Measurements from ENCODE around the gene RPS6KB1.
"Not testable (repeated sequence)": the region's sequence is repeated elsewhere in the genome, so short reads cannot be mapped to it uniquely, and the experiment has no call there.

The RPS6KB1 gene

DNA sequence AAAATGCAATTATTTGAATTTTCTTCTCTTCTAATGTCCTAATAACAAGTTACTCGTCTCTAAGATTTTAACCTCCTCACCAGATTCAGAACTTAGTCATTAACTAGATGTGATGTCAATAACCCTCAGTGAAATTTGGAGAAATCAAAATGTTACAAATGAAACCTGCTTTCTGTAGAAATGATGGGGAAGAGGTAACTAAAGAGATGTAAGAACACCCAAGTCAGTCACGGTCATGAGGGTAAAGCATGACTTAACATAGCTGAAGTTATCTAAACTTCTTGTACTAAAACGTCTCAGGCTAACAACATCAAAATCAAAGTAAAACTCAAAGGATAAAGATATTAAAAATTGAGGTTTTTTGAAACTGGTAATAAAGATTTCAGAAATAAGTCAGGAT lies 61.9 kb downstream of the RPS6KB1 start:
- H3K36me3 ChIP-seq (ENCODE audit: insufficient read depth) = no peaks in the 10 kb centered on the region
- TF ChIP-seq, protein P1, sequence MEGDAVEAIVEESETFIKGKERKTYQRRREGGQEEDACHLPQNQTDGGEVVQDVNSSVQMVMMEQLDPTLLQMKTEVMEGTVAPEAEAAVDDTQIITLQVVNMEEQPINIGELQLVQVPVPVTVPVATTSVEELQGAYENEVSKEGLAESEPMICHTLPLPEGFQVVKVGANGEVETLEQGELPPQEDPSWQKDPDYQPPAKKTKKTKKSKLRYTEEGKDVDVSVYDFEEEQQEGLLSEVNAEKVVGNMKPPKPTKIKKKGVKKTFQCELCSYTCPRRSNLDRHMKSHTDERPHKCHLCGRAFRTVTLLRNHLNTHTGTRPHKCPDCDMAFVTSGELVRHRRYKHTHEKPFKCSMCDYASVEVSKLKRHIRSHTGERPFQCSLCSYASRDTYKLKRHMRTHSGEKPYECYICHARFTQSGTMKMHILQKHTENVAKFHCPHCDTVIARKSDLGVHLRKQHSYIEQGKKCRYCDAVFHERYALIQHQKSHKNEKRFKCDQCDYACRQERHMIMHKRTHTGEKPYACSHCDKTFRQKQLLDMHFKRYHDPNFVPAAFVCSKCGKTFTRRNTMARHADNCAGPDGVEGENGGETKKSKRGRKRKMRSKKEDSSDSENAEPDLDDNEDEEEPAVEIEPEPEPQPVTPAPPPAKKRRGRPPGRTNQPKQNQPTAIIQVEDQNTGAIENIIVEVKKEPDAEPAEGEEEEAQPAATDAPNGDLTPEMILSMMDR (conservative IDR thresholded peaks at IDR 0.05; ENCODE audit: low read depth, low read length) = no peak
- H3K27ac ChIP-seq = no peak overlapping the region

DNA sequence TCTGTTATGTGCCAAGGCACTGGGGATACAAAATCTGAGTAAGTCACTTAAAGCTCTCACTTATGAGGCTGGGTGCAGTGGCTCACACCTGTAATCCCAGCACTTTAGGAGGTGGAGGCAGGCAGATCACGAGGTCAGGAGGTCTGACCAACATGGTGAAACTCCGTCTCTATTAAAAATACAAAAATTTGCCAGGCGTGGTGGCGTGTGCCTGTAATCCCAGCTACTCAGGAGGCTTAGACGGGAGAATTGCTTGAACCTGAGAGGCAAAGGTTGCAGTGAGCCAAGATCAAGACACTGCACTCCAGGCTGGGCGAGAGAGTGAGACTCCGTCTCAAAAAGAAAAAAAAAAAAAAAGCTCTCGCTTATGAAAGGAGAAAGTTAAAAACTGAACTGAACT lies 66.7 kb downstream of the RPS6KB1 start:
- H3K27ac ChIP-seq; H3K36me3 ChIP-seq (ENCODE audit: insufficient read depth); H3K4me2 ChIP-seq; H4K20me1 ChIP-seq (ENCODE audit: insufficient read depth); H2AFZ ChIP-seq (ENCODE audit: low read depth); H3K9ac ChIP-seq; H3K27me3 ChIP-seq (ENCODE audit: insufficient read depth, low read depth); H3K79me2 ChIP-seq (ENCODE audit: insufficient read depth, low read depth); H3K4me3 ChIP-seq (IDR thresholded peaks at IDR 0.05; ENCODE audit: insufficient read depth, low read depth, low read length): not testable (repeated sequence)
- peaks cover 15% of the 10 kb centered on the region for H3K4me1 ChIP-seq (ENCODE audit: low read depth, poor library complexity, severe bottlenecking)

More for the DNA sequence above, 61.9 kb downstream of the RPS6KB1 start:
- Histone ChIP-seq H3K4me3 (IDR thresholded peaks at IDR 0.05; ENCODE audit: insufficient read depth, low read depth, low read length) (no peak overlapping the region), H2AFZ (ENCODE audit: low read depth) (no peak overlapping the region), H3K4me2 (no peak overlapping the region), H3K79me2 (ENCODE audit: insufficient read depth, low read depth) (no peaks in the 10 kb centered on the region), H3K9ac (no peak overlapping the region), H4K20me1 (ENCODE audit: insufficient read depth) (no peaks in the 10 kb centered on the region), H3K4me1 (ENCODE audit: low read depth, poor library complexity, severe bottlenecking) (no peaks in the 10 kb centered on the region), H3K27me3 (ENCODE audit: insufficient read depth, low read depth) (no peaks in the 10 kb centered on the region)

DNA sequence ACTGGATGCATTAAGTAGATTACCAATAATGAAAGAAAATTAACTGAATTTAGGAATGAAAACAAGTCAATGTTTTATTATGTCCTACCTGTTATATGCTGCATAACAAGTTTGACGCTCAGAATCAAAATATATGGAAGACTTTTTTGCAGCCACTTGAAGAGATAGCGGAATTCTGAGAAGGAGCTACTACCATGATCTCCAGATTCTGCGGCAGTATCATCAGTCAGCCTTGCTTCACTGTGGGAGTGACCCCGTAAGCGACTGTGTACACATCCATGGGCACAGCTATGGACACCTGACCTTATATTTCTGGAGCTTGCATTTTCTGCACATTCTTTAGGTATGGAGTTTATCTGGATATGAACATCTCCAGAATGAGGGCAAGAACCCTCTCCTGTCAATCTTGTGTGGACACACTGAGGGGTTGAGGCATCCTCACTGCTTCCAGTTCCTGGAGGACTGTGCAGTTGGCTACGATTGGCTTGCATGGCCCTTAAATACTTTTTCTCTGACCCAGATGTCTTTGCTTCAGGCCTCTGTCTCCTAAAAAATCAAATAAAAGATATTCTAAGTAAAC lies 69.9 kb downstream of the RPS6KB1 start:
- TF ChIP-seq, protein P1 (conservative IDR thresholded peaks at IDR 0.05; ENCODE audit: low read depth, low read length) = no peak
- H3K9ac ChIP-seq = peak overlapping the region; percentile 60; the same call in 1 of the 2 replicates
- no peaks in the 10 kb centered on the region for H4K20me1 ChIP-seq (ENCODE audit: insufficient read depth)
- H2AFZ ChIP-seq (ENCODE audit: low read depth) = no peak overlapping the region
- H3K27ac ChIP-seq = no peak overlapping the region; the same call in 1 of the 2 replicates
- H3K27me3 ChIP-seq (ENCODE audit: insufficient read depth, low read depth) = no peaks in the 10 kb centered on the region
- H3K4me1 ChIP-seq (ENCODE audit: low read depth, poor library complexity, severe bottlenecking) = peaks cover 23% of the 10 kb centered on the region
- H3K4me2 ChIP-seq = peak overlapping the region; percentile 95; the same call in 1 of the 2 replicates
- no peaks in the 10 kb centered on the region for H3K36me3 ChIP-seq (ENCODE audit: insufficient read depth)
- H3K79me2 ChIP-seq (ENCODE audit: insufficient read depth, low read depth) = peaks cover 5% of the 10 kb centered on the region; the same call in 1 of the 2 replicates
- H3K4me3 ChIP-seq (IDR thresholded peaks at IDR 0.05; ENCODE audit: insufficient read depth, low read depth, low read length) = no peak overlapping the region

DNA sequence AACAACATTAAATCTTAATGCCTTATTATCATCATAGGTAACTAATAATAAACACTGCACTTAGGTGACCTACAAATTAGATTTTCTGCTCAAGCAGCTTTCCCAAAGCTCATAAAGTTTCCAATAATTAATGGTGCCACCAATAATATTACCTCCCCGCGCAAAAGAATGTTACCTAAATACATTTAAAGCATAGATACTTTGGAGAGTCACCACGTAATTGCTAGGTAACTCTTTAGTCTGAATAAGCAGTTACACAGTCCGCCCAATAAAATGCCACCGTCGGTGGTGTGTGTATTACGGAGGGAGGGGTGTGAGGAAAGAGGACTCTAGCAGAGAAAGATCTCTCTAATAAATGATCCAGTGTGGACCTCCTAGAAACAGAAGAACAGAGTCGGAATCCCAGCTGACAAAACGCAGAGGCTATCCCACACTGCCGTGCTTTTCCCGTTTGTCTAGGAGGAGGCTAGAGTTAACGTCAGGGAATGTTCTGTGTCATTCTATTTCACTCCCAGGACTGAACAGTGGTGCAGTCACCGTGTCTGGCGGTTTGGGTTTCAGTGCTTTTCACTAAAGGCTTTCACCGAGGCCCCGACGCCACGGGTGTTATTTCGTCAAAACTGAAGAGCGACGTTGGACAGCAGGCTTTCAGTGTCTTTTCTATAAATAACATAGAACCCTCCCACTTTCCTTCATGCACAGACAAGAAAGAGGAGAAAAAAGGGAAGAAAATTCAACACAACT lies 71.0 kb downstream of the RPS6KB1 start:
- Histone ChIP-seq H3K27ac (peak overlapping the region; percentile 70), H3K4me1 (ENCODE audit: low read depth, poor library complexity, severe bottlenecking) (peaks cover 23% of the 10 kb centered on the region), H3K27me3 (ENCODE audit: insufficient read depth, low read depth) (no peaks in the 10 kb centered on the region), H2AFZ (ENCODE audit: low read depth) (peak overlapping the region; percentile 82), H3K4me3 (IDR thresholded peaks at IDR 0.05; ENCODE audit: insufficient read depth, low read depth, low read length) (no peak overlapping the region), H3K4me2 (peak overlapping the region; percentile 95), H3K9ac (peak overlapping the region; percentile 60), H3K36me3 (ENCODE audit: insufficient read depth) (no peaks in the 10 kb centered on the region), H3K79me2 (ENCODE audit: insufficient read depth, low read depth) (peaks cover 5% of the 10 kb centered on the region; the same call in 1 of the 2 replicates), H4K20me1 (ENCODE audit: insufficient read depth) (no peaks in the 10 kb centered on the region)
- TF ChIP-seq, protein P1 (conservative IDR thresholded peaks at IDR 0.05; ENCODE audit: low read depth, low read length) = no peak

All from KMS-11 (cell line).